HFF-Myc (cell line): ENCODE results near the gene CFAP53.

Experiments
- DNase-seq: peaks from one replicate; pipeline ENCODE4 v3.0.0-alpha.2; 2011; ENCODE audit warnings: low read depth; ENCODE audit errors: extremely low read depth
- H3K4me3 ChIP-seq: replicated peaks from 2 replicates; pipeline ENCODE4 v1.5.1; 2011; ENCODE audit warnings: low read depth, mild to moderate bottlenecking, control low read depth, low read length
- CTCF ChIP-seq: IDR thresholded peaks from 2 replicates; pipeline ENCODE4 v1.5.1; 2012; ENCODE audit warnings: mild to moderate bottlenecking, low read depth, low read length, control low read depth; ENCODE audit errors: missing control alignments

The CFAP53 gene

DNA sequence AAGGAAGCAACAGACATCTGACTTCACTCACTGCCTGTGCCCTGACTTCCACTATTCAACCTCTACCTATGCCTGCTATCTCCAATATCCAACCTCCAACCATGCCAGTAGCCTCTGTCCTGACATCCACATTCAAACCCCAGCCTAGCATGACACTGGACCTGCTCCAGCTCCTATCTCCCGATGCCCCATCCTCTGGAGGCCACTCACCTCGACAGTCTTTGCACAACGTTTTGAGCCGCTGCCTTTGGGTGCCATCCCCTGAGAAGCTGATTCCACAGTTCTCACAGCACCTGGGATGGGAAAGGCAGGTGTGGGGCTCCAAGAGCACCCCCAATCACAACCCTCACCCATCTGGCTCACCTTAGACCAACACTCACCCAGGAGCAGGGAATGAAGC is 10.2 kb upstream of the CFAP53 start:
- TF ChIP-seq CTCF = no peak
- no peak for DNase-seq
- H3K4me3 ChIP-seq = no peak overlapping the region

- H3K4me3 ChIP-seq = no peak overlapping the region
- no peak for DNase-seq
- TF ChIP-seq CTCF = no peak
These were observed 9.3 kb upstream of the CFAP53 start for GRCh38 chr18:50275503-50276036.

GRCh38 chr18:50274941-50275340 is 8.6 kb upstream of the CFAP53 start:
- DNase-seq = no peak
- H3K4me3 ChIP-seq = no peak overlapping the region
- no peak for TF ChIP-seq CTCF

GRCh38 chr18:50274044-50274442 is 7.7 kb upstream of the CFAP53 start:
- no peak for DNase-seq
- no peak for TF ChIP-seq CTCF
- no peak overlapping the region for H3K4me3 ChIP-seq

GRCh38 chr18:50273203-50274043 is 7.1 kb upstream of the CFAP53 start:
- no peak for TF ChIP-seq CTCF
- no peak overlapping the region for H3K4me3 ChIP-seq
- no peak for DNase-seq

- H3K4me3 ChIP-seq = no peak overlapping the region
- no peak for TF ChIP-seq CTCF
- no peak for DNase-seq
These were observed 6.3 kb upstream of the CFAP53 start for GRCh38 chr18:50272568-50272967.
